ENCODE results near the gene MAP2K5.

- TF ChIP-seq POLR2A (IDR thresholded peaks at IDR 0.05; ENCODE audit: low read length), result no peak
- TF ChIP-seq GATA1 (IDR thresholded peaks at IDR 0.05; ENCODE audit: low read depth, low read length), result no peak
Measured at GRCh38 chr15:67828278-67828968, 285.9 kb downstream of the MAP2K5 start.
